Activated CD4-positive, alpha-beta T cell treated with anti-CD3 and anti-CD28 coated beads for 24 hours (primary cell): ENCODE results near the gene C14orf93.
A peak's percentile ranks its signal among the peaks of the same experiment; 100 is the strongest.

Source experiments
- DNase-seq, 2 donors: peaks; one replicate each; pipeline ENCODE4 v3.0.0-alpha.2; 2020; ENCODE audit warnings: low read depth in 2 of 2

The C14orf93 gene

GRCh38 chr14:23009939-23010726 lies at the start of gene C14orf93:
Gene C14orf93, minus strand, starts transcription at chr14:23010143. Its CDS starts 11,120 bp downstream, at chr14:22999023.
- peak; percentile 78 to 83 for DNase-seq

GRCh38 chr14:23058654-23059504 lies 48.9 kb upstream of the C14orf93 start:
- DNase-seq = no peak

GRCh38 chr14:23057757-23058653 lies 48.1 kb upstream of the C14orf93 start:
- DNase-seq = peak; percentile 86 to 87

- DNase-seq = peak; percentile 31 to 62
Observed at GRCh38 chr14:23056956-23057756, 47.2 kb upstream of the C14orf93 start, which contains the start of gene CDH24. Gene CDH24, minus strand, starts transcription at chr14:23057520. Its CDS starts 1,787 bp downstream, at chr14:23055733.

- DNase-seq = peak; percentile 47 to 49
Observed at GRCh38 chr14:23056145-23056955, 46.4 kb upstream of the C14orf93 start.

- no peak for DNase-seq
Observed at GRCh38 chr14:23055621-23056144, 45.7 kb upstream of the C14orf93 start.

GRCh38 chr14:23055147-23055550 lies 45.2 kb upstream of the C14orf93 start:
- no peak for DNase-seq

- no peak for DNase-seq
Observed at GRCh38 chr14:23054000-23054811, 44.3 kb upstream of the C14orf93 start.

GRCh38 chr14:23053426-23053825 lies 43.5 kb upstream of the C14orf93 start:
- DNase-seq = no peak

- DNase-seq = no peak
Observed at GRCh38 chr14:23052671-23053070, 42.7 kb upstream of the C14orf93 start.

GRCh38 chr14:23052182-23052623 lies 42.3 kb upstream of the C14orf93 start:
- DNase-seq = no peak

- no peak for DNase-seq
Observed at GRCh38 chr14:23051141-23052057, 41.5 kb upstream of the C14orf93 start.

- DNase-seq = no peak
Observed at GRCh38 chr14:23049011-23049410, 39.1 kb upstream of the C14orf93 start.

- DNase-seq = no peak
Observed at GRCh38 chr14:23047751-23048693, 38.1 kb upstream of the C14orf93 start.

GRCh38 chr14:23047034-23047634 lies 37.2 kb upstream of the C14orf93 start:
- DNase-seq = no peak
